Liver (tissue), 9 donors: ENCODE measurements around the gene CENPU. TPM values are rescaled to one million over a fixed set of nuclear protein-coding genes. Genes with fewer than 3 reads are reported as not detected.

Source experiments
- DNase-seq: peaks from one replicate; pipeline ENCODE4 v3.0.0-alpha.2; 2017; ENCODE audit warnings: low spot score
- H3K27ac ChIP-seq, 2 donors: one replicate each; pipeline ENCODE4 v1.7.0; 2013; ENCODE audit warnings: inconsistent platforms in 2 of 2, low read length in 2 of 2, control low read depth in 1 of 2, low read depth in 1 of 2, mild to moderate bottlenecking in 1 of 2
- H3K27me3 ChIP-seq, 4 donors: one replicate each; pipeline versions ENCODE4 v1.6.1 to v1.7.0; 2013; ENCODE audit warnings: low read length in 3 of 4, inconsistent platforms in 1 of 4, mild to moderate bottlenecking in 1 of 4, moderate library complexity in 1 of 4; ENCODE audit not compliant: control insufficient read depth in 4 of 4, insufficient read depth in 4 of 4
- H3K36me3 ChIP-seq, 4 donors: one replicate each; pipeline versions ENCODE4 v1.6.1 to v1.7.0; 2013; ENCODE audit warnings: low read length in 3 of 4, mild to moderate bottlenecking in 3 of 4, low read depth in 1 of 4, moderate library complexity in 1 of 4; ENCODE audit not compliant: control insufficient read depth in 4 of 4, insufficient read depth in 3 of 4
- H3K4me1 ChIP-seq, 4 donors: one replicate each; pipeline versions ENCODE4 v1.6.1 to v1.7.0; 2013; ENCODE audit warnings: low read length in 3 of 4, mild to moderate bottlenecking in 3 of 4, moderate library complexity in 1 of 4; ENCODE audit not compliant: control insufficient read depth in 4 of 4, insufficient read depth in 4 of 4
- H3K4me3 ChIP-seq, 3 donors: one replicate each; pipeline versions ENCODE4 v1.6.1 to v1.7.0; 2013; ENCODE audit warnings: low read length in 3 of 3, control low read depth in 1 of 3, low read depth in 1 of 3, mild to moderate bottlenecking in 1 of 3
- H3K9ac ChIP-seq, 2 donors: one replicate each; pipeline ENCODE4 v1.7.0; 2013; ENCODE audit warnings: low read length in 2 of 2, mild to moderate bottlenecking in 2 of 2, moderate library complexity in 2 of 2, control low read depth in 1 of 2, low read depth in 1 of 2
- H3K9me3 ChIP-seq, 4 donors: one replicate each; pipeline versions ENCODE4 v1.6.1 to v1.7.0; 2013; ENCODE audit warnings: low read length in 3 of 4; ENCODE audit not compliant: control insufficient read depth in 4 of 4
- EGR1 ChIP-seq, 2 donors: IDR thresholded peaks; 2 replicates each; pipeline ENCODE4 v1.6.1; 2016 to 2018; ENCODE audit warnings: antibody characterized with exemption in 2 of 2, low read depth in 2 of 2
- FOXA1 ChIP-seq: IDR thresholded peaks from 2 replicates; pipeline ENCODE4 v1.6.1; 2016; ENCODE audit warnings: antibody characterized with exemption
- FOXA2 ChIP-seq: IDR thresholded peaks from 2 replicates; pipeline ENCODE4 v1.6.1; 2016; ENCODE audit warnings: antibody characterized with exemption
- GABPA ChIP-seq, 2 donors: IDR thresholded peaks in 1 of 2; conservative IDR thresholded peaks in 1 of 2; 2 replicates each; pipeline ENCODE4 v1.6.1; 2016; ENCODE audit warnings: antibody characterized with exemption in 2 of 2, mild to moderate bottlenecking in 1 of 2, moderate library complexity in 1 of 2
- HNF4A ChIP-seq, 2 donors: conservative IDR thresholded peaks; 2 replicates each; pipeline ENCODE4 v1.6.1; 2016; ENCODE audit warnings: antibody characterized with exemption in 2 of 2, mild to moderate bottlenecking in 2 of 2
- HNF4G ChIP-seq: IDR thresholded peaks from 2 replicates; pipeline ENCODE4 v1.6.1; 2016; ENCODE audit warnings: antibody characterized with exemption
- JUND ChIP-seq, 2 donors: IDR thresholded peaks; 2 replicates each; pipeline ENCODE4 v1.6.1; 2016; ENCODE audit warnings: antibody characterized with exemption in 2 of 2
- NR2F2 ChIP-seq: IDR thresholded peaks from 2 replicates; pipeline ENCODE4 v1.6.1; 2016; ENCODE audit warnings: antibody characterized with exemption
- RAD21 ChIP-seq, 2 donors: IDR thresholded peaks; 2 replicates each; pipeline ENCODE4 v1.6.1; 2016; ENCODE audit warnings: antibody characterized with exemption in 2 of 2, mild to moderate bottlenecking in 2 of 2
- RXRA ChIP-seq, 2 donors: IDR thresholded peaks; 2 replicates each; pipeline ENCODE4 v1.6.1; 2017 to 2018; ENCODE audit warnings: antibody characterized with exemption in 2 of 2, mild to moderate bottlenecking in 1 of 2
- SP1 ChIP-seq: IDR thresholded peaks from 2 replicates; pipeline ENCODE4 v1.6.1; 2018; ENCODE audit warnings: antibody characterized with exemption, mild to moderate bottlenecking
- TAF1 ChIP-seq: conservative IDR thresholded peaks from 2 replicates; pipeline ENCODE4 v1.6.1; 2016; ENCODE audit warnings: antibody characterized with exemption, mild to moderate bottlenecking
- WGBS: extraction: QIAGEN DNeasy Blood & Tissue Kit; methylation state at CpG from one replicate; pipeline ENCODE4 v1.1.7; 2013; 5-methylcytosine and 5-hydroxymethylcytosine counted together
- polyA plus RNA-seq, 2 donors: library from polyadenylated mRNA; stranded (reverse) in 1 of 2; unstranded in 1 of 2; fragments of 200-250 nt in 1 of 2; fragments of >200 nt in 1 of 2; fragmentation: Nextera tagmentation in 1 of 2; extraction: Ambion mirVana in 1 of 2; gene quantifications; one replicate each; pipeline versions ENCODE4 v1.2.1 to v1.2.3, GENCODE V29; 2013 to 2015
- total RNA-seq, 2 donors: library from RNA; depleted of rRNA; stranded (reverse); fragments of >200 nt; gene quantifications; one replicate each; pipeline ENCODE4 v1.2.3, GENCODE V29; 2014
- TF ChIP-seq, protein P1 (sequence below): IDR thresholded peaks from 2 replicates; pipeline ENCODE4 v1.6.1; 2016; ENCODE audit warnings: antibody characterized with exemption, mild to moderate bottlenecking
- TF ChIP-seq, protein P2 (sequence below): IDR thresholded peaks from 2 replicates; pipeline ENCODE4 v1.6.1; 2016; ENCODE audit warnings: antibody characterized with exemption
- TF ChIP-seq, protein P3 (sequence below): IDR thresholded peaks from 2 replicates; pipeline ENCODE4 v1.6.1; 2016; ENCODE audit warnings: antibody characterized with exemption
- donor health status: healthy.
- donor health status: healthy.
- donor health status: healthy.
- donor health status: healthy.
- donor health status: healthy.

Gene CENPU
- total and polyA plus RNA-seq, 4 donors = 1.2 to 22.0 (median 1.8) TPM

DNA sequence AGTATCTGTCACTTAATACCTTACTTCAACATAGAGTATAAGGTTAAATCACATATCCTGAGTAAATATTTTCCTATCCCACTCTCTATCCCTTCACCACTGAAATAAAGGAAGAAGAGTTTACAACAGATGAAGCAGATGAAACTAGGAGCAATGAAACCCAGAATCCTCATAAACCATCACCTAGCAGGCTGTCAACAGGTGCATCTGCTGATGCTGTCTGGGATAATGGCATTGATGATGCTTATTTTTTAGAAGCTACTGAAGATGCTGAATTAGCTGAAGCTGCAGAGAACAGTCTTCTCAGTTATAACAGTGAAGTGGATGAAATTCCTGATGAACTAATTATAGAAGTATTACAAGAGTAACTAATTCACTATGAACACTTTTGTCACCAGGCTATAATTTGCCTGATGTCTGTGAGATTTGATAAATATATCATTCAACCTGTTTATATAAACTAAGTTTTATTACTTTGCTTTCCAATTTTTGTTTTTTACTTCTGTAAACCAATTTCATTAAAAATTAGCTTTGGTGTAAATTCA is 39.4 kb downstream of the CENPU start:
- Histone ChIP-seq H3K27me3 (no peaks in the 10 kb centered on the region), H3K4me1 (no peaks in the 10 kb centered on the region), H3K9ac (no peak overlapping the region), H3K27ac (no peak overlapping the region), H3K9me3 (no peaks in the 10 kb centered on the region), H3K36me3 (no peaks in the 10 kb centered on the region), H3K4me3 (no peak overlapping the region)
- TF ChIP-seq RXRA (IDR thresholded peaks at IDR 0.05) (no peak), HNF4A (conservative IDR thresholded peaks at IDR 0.05) (no peak), FOXA1 (no peak), EGR1 (IDR thresholded peaks at IDR 0.05; ENCODE audit: low read depth in 2 of 2) (no peak), RAD21 (IDR thresholded peaks at IDR 0.05) (no peak), SP1 (no peak), HNF4G (no peak), FOXA2 (no peak), NR2F2 (no peak)
- TF ChIP-seq, protein P1, sequence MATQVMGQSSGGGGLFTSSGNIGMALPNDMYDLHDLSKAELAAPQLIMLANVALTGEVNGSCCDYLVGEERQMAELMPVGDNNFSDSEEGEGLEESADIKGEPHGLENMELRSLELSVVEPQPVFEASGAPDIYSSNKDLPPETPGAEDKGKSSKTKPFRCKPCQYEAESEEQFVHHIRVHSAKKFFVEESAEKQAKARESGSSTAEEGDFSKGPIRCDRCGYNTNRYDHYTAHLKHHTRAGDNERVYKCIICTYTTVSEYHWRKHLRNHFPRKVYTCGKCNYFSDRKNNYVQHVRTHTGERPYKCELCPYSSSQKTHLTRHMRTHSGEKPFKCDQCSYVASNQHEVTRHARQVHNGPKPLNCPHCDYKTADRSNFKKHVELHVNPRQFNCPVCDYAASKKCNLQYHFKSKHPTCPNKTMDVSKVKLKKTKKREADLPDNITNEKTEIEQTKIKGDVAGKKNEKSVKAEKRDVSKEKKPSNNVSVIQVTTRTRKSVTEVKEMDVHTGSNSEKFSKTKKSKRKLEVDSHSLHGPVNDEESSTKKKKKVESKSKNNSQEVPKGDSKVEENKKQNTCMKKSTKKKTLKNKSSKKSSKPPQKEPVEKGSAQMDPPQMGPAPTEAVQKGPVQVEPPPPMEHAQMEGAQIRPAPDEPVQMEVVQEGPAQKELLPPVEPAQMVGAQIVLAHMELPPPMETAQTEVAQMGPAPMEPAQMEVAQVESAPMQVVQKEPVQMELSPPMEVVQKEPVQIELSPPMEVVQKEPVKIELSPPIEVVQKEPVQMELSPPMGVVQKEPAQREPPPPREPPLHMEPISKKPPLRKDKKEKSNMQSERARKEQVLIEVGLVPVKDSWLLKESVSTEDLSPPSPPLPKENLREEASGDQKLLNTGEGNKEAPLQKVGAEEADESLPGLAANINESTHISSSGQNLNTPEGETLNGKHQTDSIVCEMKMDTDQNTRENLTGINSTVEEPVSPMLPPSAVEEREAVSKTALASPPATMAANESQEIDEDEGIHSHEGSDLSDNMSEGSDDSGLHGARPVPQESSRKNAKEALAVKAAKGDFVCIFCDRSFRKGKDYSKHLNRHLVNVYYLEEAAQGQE = no peak
- TF ChIP-seq, protein P2, sequence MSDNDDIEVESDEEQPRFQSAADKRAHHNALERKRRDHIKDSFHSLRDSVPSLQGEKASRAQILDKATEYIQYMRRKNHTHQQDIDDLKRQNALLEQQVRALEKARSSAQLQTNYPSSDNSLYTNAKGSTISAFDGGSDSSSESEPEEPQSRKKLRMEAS = no peak
- TF ChIP-seq, protein P3, sequence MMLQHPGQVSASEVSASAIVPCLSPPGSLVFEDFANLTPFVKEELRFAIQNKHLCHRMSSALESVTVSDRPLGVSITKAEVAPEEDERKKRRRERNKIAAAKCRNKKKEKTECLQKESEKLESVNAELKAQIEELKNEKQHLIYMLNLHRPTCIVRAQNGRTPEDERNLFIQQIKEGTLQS = no peak
- no peak for DNase-seq

DNA sequence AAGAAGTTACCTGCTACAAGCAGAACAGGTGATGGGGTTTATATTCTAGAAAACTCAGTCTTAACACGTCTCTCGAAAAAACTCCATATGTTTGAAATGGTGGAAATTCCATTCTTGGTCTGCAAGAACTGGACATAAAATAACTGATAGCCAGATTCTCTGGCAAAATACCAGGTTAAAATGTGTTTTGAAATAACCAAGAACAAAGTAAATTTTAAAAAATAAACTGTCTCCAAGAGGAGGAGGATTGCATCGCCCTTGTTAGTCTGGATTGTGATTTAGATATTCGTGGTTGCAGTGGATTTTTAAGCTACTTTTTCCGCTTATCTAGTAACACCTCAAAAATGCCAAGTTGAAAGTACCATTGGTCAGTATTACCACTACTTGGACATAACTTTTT is 40.8 kb downstream of the CENPU start:
- no peak overlapping the region for H3K4me3 ChIP-seq
- DNase-seq = no peak
- H3K27ac ChIP-seq = no peak overlapping the region
- H3K9ac ChIP-seq = no peak overlapping the region
- H3K27me3 ChIP-seq = no peaks in the 10 kb centered on the region
- no peaks in the 10 kb centered on the region for H3K9me3 ChIP-seq
- WGBS = 90% methylated on average over 5 of the region's 5 CpGs
- TF ChIP-seq, protein P2 = no peak
- TF ChIP-seq, protein P3 = no peak
- no peak for TF ChIP-seq NR2F2
- no peak for TF ChIP-seq SP1
- no peaks in the 10 kb centered on the region for H3K36me3 ChIP-seq
- H3K4me1 ChIP-seq = no peaks in the 10 kb centered on the region

DNA sequence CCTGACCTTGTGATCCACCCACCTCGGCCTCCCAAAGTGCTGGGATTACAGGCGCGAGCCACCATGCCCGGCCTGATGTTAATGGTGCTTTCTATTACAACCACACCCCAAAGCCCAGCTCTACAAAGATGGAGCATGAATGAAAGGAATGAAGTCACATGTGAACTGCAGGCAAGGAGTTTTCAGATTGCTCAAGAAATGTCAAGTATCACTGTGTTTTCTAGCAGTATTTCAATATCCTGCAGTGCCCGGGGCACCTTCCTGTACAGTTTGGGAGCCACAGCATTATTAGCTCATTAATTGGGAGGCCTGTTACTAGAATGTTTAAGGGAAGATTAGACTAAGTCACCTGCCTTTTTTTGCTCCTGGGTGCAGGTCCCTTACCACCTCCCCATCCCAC is 44.2 kb downstream of the CENPU start:
- no peak overlapping the region for H3K4me3 ChIP-seq
- no peaks in the 10 kb centered on the region for H3K9me3 ChIP-seq
- TF ChIP-seq RXRA (IDR thresholded peaks at IDR 0.05) (no peak), FOXA1 (no peak), JUND (IDR thresholded peaks at IDR 0.05) (no peak), TAF1 (no peak), EGR1 (IDR thresholded peaks at IDR 0.05; ENCODE audit: low read depth in 2 of 2) (no peak), GABPA (IDR thresholded peaks at IDR 0.05 in 1 of 2, conservative IDR thresholded peaks at IDR 0.05 in 1 of 2) (no peak), FOXA2 (no peak)
- TF ChIP-seq, protein P1 = no peak
- TF ChIP-seq, protein P2 = no peak
- no peak for DNase-seq
- H3K9ac ChIP-seq = no peak overlapping the region
- H3K27ac ChIP-seq = no peak overlapping the region
- 77% methylated on average over 5 of the region's 5 CpGs for WGBS
- no peaks in the 10 kb centered on the region for H3K4me1 ChIP-seq
- peaks cover 0 to 2% (median 0%) of the 10 kb centered on the region in 4 donors for H3K36me3 ChIP-seq
- no peaks in the 10 kb centered on the region for H3K27me3 ChIP-seq
